HFF-Myc (cell line): ENCODE results near the gene TMED6.

Source experiments
- DNase-seq: peaks from one replicate; pipeline ENCODE4 v3.0.0-alpha.2; 2011; ENCODE audit warnings: low read depth; ENCODE audit errors: extremely low read depth
- H3K4me3 ChIP-seq: replicated peaks from 2 replicates; pipeline ENCODE4 v1.5.1; 2011; ENCODE audit warnings: low read depth, mild to moderate bottlenecking, control low read depth, low read length
- TF ChIP-seq, protein P1 (sequence below): IDR thresholded peaks from 2 replicates; pipeline ENCODE4 v1.5.1; 2012; ENCODE audit warnings: mild to moderate bottlenecking, low read depth, low read length, control low read depth; ENCODE audit errors: missing control alignments

The TMED6 gene

DNA sequence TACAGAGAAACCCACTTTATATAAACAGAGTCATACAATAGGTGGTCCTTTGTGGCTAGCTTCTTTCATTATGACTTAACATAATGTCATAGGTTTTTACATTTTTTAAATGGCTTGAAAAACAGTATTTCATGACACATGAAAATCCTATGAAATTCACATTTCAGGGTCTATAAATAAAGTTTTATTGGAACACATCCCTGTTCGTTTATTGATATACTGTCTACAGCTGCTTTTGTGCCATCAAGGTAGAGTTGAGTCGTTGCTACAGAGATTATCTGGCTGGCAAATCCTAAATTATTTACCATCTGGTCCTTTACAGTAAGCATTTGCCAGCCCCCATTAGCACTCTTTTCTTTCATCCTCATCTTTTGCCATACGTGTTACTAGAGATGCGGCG is 38.1 kb downstream of the TMED6 start:
- TF ChIP-seq, protein P1, sequence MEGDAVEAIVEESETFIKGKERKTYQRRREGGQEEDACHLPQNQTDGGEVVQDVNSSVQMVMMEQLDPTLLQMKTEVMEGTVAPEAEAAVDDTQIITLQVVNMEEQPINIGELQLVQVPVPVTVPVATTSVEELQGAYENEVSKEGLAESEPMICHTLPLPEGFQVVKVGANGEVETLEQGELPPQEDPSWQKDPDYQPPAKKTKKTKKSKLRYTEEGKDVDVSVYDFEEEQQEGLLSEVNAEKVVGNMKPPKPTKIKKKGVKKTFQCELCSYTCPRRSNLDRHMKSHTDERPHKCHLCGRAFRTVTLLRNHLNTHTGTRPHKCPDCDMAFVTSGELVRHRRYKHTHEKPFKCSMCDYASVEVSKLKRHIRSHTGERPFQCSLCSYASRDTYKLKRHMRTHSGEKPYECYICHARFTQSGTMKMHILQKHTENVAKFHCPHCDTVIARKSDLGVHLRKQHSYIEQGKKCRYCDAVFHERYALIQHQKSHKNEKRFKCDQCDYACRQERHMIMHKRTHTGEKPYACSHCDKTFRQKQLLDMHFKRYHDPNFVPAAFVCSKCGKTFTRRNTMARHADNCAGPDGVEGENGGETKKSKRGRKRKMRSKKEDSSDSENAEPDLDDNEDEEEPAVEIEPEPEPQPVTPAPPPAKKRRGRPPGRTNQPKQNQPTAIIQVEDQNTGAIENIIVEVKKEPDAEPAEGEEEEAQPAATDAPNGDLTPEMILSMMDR, result no peak
- no peak for DNase-seq

GRCh38 chr16:69311533-69312387 is 39.8 kb downstream of the TMED6 start:
- peak overlapping the region; percentile 85 for H3K4me3 ChIP-seq
- no peak for DNase-seq
- TF ChIP-seq, protein P1, result no peak

More for the DNA sequence above, 38.1 kb downstream of the TMED6 start:
- no peak overlapping the region for H3K4me3 ChIP-seq

DNA sequence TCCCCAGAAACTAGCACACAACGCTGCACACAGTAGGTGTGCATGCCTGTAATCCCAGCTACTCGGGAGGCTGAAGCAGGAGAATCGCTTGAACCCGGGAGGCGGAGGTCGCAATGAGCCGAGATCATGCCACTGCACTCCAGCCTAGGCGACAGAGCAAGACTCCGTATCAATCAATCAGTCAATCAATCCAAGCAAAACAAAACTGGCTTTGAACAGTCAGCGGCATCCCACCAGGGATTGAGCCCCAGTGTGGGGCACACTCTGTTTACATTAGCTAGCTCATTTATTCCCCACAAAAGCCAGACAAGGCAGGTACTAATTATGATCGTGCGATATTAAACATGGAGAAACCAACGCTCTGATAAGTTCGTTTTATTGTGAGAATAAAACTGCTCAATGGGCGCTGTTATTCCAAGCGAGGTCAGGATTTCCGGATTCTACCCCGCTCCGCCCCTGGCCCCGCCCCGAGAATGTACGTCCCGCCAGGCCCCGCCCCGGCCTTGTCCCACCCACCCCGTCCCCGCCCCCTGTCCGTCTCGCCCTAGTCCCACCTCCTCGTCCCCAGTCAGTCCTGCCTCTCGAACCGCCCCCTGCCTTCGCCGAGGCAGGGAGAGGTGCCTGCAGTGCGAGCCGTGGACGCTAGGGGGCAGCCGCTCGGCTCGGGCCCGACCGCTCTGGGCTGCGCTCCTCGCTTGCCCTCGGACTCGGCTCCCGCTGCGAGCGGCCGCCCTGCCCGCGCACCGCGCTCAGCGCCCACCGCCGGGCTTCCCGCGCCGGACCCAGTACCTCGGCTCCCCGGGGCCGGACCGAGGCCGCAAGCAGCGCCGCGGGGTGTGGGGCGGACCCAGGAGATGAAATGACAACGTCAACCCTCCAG is 40.7 kb downstream of the TMED6 start, which contains the start of gene VPS4A:
VPS4A (plus strand) TSS at position 698 of the 880 bp plus-strand sequence; CDS start at position 860, 162 bp downstream.
- TF ChIP-seq, protein P1, result peak; percentile 65
- peak; percentile 76 for DNase-seq
- peak within 1 kb of the TSS; percentile 85 for H3K4me3 ChIP-seq

- no peak for DNase-seq
- H3K4me3 ChIP-seq, result no peak overlapping the region
- TF ChIP-seq, protein P1, result no peak
These were observed 42.3 kb downstream of the TMED6 start for GRCh38 chr16:69309316-69309715.

GRCh38 chr16:69307856-69308255 is 43.7 kb downstream of the TMED6 start:
- TF ChIP-seq, protein P1, result no peak
- DNase-seq, result no peak
- no peak overlapping the region for H3K4me3 ChIP-seq

GRCh38 chr16:69307091-69307490 is 44.5 kb downstream of the TMED6 start:
- H3K4me3 ChIP-seq, result no peak overlapping the region
- TF ChIP-seq, protein P1, result no peak
- no peak for DNase-seq
